Dedifferentiated amniotic fluid mesenchymal stem cell (primary cell): ENCODE data around the gene ZNF436.
"Not testable (repeated sequence)": the region's sequence is repeated elsewhere in the genome, so short reads cannot be mapped to it uniquely, and the experiment has no call there.

Experiments
- DNase-seq: peaks from one replicate; pipeline ENCODE4 v3.0.0-alpha.2; 2016; ENCODE audit errors: extremely low spot score

ZNF436 gene

GRCh38 chr1:23310280-23310679, 59.4 kb downstream of the ZNF436 start:
- not testable (repeated sequence) for DNase-seq
